GM19099 (cell line): ENCODE data around the gene DYNLL2.

Source experiments
- POLR2A ChIP-seq: IDR thresholded peaks from 3 replicates; pipeline ENCODE4 v1.6.1; 2011; ENCODE audit warnings: low read depth; ENCODE audit not compliant: insufficient read length; ENCODE audit errors: extremely low read depth

DYNLL2 gene

GRCh38 chr17:58089111-58089510 is 5.9 kb downstream of the DYNLL2 start:
- TF ChIP-seq POLR2A: no peak

- TF ChIP-seq POLR2A: no peak
Measured at GRCh38 chr17:58091024-58091567, 7.9 kb downstream of the DYNLL2 start.

DNA sequence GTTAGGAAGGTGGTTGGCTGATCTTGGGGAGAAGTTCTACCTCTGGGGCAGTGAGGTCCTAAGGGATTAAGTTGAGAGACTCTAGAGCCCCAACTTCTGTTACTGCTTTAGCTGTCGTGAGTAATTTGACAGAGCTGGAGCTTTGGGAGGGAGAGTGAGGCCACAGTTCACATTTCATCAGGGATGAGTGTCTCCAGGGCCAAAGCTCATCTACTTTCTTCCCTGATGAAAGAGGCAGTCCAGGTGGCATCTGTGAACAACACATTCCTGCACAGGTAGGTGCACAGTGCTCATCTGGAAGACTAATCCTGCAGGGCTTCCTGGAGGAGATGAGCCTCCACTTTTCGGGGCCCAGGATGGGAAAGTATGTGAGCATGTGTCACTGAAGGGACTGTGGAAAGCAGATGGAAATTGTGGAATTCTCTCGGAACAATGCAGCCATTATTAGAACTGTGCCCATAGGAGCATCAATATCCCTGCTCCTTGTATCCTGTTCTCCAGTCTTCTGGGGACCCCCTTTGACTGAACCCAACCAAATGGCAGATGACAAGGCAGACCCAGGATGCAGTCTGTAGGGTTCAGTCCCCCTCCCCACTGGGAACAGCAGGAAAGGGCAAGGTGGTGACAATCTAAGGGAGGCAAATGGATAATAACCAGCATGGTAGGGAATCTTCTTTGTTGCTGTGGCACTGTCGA is 9.0 kb downstream of the DYNLL2 start:
- no peak for TF ChIP-seq POLR2A

DNA sequence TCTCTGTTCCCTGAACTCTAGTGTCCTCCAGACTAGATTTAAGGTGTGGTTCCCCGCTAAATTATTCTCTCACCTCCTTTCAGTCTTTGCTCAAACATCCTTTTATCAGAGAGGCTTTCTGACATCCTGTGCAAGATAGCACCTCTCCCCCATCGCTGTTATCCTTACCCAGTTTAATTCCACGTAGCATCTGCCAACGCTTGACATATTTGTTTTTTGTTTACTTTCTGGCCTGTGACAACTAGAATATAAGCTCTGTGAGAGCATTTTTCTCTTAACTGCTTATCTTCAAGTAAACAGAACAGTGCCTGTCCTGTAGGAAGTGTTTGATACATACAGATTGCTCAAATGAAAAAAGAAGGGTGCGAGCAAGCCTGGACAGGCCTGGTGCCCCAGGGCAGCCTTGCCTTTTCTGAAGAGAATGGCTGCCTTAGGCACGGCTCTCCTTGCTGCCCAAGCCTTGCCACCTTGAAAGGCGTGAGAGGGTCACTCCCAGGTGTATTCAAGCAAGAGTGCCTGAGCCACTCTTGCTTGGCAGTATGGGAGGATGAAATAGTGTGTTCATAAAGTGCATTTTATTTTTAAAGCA is 9.7 kb downstream of the DYNLL2 start:
- TF ChIP-seq POLR2A: no peak

DNA sequence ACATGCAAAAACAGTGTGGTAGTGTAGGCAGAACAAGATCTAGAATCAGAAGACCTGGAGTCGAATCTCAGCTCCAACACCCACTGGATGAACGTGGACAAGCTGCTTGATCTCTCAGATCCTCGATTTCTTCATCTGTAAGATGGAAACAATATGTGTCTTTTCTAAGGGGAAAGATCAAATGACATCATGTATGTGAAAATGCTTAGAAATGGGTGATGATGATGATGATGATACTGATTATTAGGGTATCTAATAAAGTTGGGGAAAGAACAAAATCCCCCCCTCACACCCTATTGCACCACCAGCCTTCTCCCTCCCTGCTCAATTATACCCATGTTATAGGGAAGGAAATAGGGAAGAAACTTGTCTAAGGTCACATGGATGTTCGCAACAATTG is 10.9 kb downstream of the DYNLL2 start:
- TF ChIP-seq POLR2A: no peak

GRCh38 chr17:58096892-58097291 is 13.7 kb downstream of the DYNLL2 start:
- no peak for TF ChIP-seq POLR2A

- no peak for TF ChIP-seq POLR2A
Measured at GRCh38 chr17:58097384-58098088, 14.3 kb downstream of the DYNLL2 start.

DNA sequence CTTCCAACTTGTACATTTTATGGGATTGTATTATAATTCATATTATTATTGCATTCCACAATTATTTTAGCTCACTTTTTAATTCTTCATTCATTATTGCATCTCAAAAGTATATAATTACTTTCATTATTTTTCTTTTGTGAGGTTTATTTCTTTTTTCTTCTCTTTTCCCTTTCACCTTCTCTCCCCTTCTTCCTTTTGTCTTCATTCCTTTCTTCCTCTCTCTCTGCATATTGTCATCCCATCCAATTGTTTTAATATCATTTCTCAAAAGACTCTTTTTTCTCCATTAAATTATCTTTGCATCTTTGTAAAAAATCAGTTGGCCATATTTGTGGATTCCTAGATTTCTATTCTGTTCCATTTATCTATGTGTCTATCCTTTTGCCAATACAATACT is 17.3 kb downstream of the DYNLL2 start:
- no peak for TF ChIP-seq POLR2A

GRCh38 chr17:58105093-58105492 is 21.9 kb downstream of the DYNLL2 start:
- TF ChIP-seq POLR2A: no peak

DNA sequence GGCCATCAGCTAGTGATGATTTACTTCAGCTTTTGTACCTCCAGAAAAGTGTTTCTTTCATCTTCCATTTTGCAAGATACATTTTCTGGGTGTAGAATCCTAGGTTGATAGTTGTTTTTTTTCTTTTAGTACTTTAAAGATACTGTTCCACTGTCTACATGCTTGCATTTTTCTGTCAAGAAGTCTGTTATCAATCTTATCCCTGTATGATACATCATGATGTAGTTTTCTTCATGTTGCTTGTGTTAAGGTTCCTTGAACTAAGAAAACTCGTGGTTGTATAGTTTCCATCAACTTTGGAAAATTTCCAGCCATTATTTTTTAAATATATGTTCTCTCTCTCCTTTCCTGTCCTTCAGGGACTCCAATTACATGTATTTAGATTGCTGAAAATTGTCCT is 24.1 kb downstream of the DYNLL2 start:
- TF ChIP-seq POLR2A: no peak

DNA sequence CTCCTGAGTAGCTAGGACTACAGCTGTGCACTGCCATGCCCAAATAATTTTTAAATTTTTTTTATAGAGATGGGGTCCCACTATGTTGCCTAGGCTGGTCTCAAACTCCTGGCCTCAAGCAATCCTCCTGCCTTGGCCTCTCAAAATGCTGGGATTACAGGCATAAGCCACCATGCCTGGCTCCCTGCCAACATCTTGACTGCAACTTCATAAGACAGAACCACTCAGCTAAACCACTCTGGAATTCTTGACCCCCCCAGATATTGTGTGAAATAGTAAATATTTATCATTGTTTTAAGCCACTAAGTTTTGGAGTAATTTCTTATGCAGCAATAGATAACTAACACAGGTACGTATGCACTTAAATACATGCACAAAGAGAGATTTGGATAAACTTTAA is 26.0 kb downstream of the DYNLL2 start:
- TF ChIP-seq POLR2A: no peak

GRCh38 chr17:58110012-58110411 is 26.8 kb downstream of the DYNLL2 start:
- TF ChIP-seq POLR2A: no peak

DNA sequence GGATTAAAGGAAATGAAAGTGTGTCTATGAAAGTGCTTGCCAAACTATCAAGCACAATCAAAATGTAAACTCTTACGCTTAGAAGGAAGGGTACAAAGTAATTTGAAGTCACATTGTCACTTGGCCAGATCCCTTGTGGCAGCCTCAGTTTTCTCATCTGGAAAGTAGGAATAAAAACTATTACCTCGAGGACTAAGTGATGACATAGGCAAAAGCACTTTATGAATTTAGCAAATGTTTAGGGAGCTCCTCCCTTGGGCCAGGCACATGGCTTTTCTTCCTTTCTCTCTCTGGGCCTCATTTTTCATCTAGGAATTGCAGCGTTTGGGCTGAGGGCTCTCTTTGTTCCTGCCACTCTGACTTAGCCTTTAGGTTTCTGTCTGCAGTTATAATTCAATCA is 28.5 kb downstream of the DYNLL2 start:
- TF ChIP-seq POLR2A: no peak

GRCh38 chr17:58112970-58113631 is 29.9 kb downstream of the DYNLL2 start:
- TF ChIP-seq POLR2A: no peak

GRCh38 chr17:58113947-58114346 is 30.7 kb downstream of the DYNLL2 start:
- no peak for TF ChIP-seq POLR2A
